GM18499 (cell line): ENCODE measurements around the gene EGLN1.
"Not testable (repeated sequence)": the region's sequence is repeated elsewhere in the genome, so short reads cannot be mapped to it uniquely, and the experiment has no call there.

Experiments used
- ATAC-seq: cut with Tn5 transposase; IDR thresholded peaks from one replicate; pipeline ENCODE4 v1.9.1; 2021; ENCODE audit warnings: moderate number of reproducible peaks; ENCODE audit not compliant: insufficient read depth, unreplicated experiment

The EGLN1 gene

DNA sequence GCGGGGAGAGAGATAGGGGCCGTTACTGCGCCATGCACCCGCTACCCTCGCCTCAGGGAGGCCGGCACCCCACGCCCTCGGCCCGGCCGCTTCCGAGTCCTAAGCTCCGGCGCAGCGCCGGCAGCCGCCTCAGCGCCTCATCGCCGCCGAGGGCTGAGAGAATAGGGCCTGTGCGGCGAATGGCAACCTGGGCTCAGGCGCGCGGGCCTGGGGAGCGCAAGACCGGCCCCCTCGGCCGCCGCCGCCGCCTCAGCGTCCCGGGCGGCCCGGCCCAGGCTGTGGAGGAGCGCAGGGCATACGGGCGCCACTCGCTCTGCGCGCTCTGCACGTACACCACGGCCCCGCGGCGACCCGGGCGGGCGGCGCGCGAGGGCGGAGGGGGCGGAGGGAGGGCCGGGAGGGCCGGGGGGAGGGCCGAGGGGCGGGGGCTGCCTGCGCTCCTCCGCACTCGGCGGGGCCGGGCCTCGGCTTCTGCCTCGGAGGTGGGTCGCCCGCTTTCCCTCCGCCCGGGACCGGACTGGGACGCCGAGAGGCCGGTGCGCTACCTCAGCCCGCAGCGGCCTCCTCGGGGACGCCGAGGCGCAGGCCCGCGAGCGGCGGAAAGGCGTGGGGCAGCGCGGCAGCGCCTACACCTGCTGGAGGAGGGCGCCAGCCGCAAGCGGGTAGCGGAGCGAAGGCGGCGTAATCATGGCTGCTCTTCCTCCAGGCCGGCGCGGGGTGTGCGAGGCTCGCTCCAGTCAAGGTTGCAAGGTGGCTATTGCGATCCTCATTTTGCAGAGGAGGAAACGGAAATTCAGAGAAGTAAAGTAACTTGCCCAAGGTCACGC, at the start of gene EGLN1:
Gene EGLN1 (minus strand): TSS at position 317 of the 827 bp plus-strand sequence. CDS start 399 bp downstream, outside the sequence.
- ATAC-seq = peak; percentile 52

DNA sequence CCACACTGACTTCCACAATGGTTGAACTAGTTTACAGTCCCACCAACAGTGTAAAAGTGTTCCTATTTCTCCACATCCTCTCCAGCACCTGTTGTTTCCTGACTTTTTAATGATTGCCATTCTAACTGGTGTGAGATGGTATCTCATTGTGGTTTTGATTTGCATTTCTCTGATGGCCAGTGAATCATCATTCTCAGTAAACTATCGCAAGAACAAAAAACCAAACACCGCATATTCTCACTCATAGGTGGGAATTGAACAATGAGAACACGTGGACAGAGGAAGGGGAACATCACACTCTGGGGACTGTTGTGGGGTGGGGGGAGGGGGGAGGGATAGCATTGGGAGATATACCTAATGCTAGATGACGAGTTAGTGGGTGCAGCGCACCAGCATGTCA, 49.4 kb upstream of the EGLN1 start:
- ATAC-seq = not testable (repeated sequence)

DNA sequence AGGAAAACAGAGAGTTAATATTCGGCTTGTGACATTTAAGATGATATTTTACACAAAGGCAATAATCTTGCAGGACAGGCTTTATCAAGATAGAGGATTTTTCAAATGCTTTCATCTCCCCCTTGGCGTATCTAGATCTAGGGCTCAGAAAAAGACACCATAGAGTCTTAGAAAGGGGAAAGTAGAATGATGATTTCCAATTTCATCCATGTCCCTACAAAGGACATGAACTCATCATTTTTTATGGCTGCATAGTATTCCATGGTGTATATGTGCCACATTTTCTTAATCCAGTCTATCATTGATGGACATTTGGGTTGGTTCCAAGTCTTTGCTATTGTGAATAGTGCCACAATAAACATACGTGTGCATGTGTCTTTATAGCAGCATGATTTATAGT, 48.9 kb upstream of the EGLN1 start:
- not testable (repeated sequence) for ATAC-seq

DNA sequence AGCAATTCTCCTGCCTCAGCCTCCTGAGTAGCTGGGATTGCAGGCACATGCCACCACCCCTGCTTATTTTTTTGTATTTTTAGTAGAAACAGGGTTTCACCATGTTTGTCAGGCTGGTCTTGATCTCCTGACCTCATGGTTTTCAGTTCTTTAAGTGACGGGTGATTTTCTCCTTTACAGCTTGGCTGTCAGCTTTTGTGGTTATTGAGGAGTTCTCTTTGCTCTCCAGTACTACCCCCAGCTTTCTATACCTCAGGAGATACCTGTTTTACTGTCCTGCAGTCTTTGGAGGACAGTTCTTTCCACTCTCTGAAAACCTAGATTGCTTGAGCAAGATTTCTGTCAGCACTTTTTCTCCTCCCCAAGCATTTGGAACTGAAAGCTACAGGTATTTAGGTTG, 45.9 kb upstream of the EGLN1 start:
- ATAC-seq = no peak

DNA sequence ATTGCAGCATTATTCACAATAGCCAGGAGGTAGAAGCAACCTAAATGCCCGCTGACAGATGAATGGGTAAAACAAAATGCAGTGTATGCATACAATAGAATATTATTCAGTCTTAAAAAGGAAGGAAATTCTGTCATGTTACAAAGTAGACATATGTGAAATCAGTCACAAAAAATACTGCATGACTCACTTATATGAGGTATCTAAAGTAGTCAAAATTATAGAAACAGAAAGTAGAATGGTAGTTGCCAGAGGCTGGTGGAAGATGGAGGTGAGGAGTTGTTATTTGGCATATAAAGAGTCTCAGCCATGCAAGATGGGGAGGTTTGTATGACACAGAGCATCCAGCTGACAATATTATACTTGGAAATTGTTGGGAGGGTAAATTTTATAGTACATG, 43.0 kb upstream of the EGLN1 start:
- peak; percentile 43 for ATAC-seq

DNA sequence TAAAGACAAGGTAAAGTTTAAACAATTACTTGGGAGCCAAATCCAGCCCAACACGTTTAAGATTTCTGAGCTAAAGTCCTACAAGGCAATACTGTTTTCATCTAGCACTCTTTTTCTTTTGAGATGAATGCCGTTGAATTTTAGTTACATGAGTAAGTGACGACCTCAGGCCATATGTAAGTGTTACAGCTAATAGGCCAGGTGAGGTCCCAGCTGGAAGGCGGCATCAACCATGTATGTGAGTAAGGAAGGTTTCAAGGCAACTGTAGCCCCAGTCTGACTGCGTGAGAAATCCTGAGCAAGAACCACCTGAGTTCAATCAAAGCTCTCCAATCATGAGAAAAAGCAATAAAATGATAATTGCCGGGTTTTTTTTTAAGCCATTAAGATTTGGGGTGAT, 41.5 kb upstream of the EGLN1 start:
- ATAC-seq = no peak

DNA sequence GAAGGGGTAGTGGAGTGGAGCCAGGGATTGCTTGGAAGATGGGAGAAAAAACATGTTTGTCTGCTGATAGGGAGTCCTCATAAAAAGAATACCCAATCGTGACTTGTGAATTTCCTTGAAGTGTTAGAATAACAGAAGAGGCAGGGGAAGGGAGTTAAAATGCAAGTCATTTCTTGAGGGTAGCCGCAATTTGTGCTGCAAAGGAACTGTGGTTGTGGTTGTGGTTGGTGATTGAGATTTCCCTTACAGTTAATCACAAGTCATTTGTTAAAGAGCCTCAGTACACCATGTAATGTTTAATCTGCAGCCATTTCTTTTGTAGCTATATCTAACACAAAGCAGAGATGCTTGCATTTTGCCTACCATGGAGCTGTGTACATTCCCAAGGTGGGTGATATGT, 38.5 kb upstream of the EGLN1 start:
- peak; percentile 51 for ATAC-seq

DNA sequence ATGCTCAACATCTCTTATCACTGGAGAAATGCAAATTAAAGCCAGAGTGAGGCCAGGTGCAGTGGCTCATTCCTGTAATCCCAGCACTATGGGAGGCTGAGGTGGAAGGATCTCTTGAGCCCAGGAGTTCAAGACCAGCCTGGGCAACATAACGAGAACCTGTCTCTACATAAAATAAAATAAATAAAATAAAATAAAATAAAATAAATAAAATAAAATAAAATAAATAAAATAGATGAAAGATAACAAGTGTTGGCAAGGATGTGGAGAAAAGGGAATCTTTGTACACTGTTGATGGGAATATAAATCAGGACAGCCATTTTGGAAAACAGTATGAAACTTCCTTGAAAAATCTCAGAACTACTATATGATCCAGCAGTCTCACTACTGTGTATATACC, 37.4 kb upstream of the EGLN1 start:
- not testable (repeated sequence) for ATAC-seq

DNA sequence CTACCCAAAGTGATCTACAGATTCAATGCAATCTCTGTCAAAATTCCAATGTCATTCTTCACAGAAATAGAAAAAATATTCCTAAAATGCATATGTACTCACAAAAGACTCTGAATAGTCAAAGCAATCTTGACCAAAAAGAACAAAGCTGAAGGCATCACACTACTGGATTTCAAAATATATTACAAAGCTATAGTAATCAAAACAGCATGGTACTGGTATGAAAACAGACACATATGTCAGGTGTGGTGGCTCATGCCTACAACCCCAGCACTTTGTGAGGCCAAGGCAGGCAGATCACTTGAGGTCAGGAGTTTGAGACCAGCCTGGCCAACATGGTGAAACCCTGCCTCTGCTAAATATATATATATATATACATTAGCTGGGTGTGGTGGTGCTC, 35.9 kb upstream of the EGLN1 start:
- not testable (repeated sequence) for ATAC-seq

DNA sequence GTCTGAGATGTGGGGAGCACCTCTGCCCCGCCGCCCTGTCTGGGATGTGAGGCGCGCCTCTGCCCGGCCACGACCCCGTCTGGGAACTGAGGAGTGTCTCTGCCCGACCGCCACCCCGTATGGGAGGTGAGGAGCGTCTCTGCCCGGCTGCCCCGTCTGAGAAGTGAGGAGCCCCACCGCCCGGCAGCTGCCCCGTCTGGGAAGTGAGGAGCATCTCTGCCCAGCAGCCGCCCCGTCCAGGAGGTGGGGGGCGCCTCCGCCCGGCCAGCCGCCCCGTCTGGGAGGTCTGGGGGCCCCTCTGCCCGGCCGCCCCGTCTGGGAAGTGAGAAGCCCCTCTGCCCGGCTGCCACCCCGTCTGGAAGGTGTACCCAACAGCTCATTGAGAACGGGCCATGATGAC, 32.0 kb upstream of the EGLN1 start:
- ATAC-seq = not testable (repeated sequence)

DNA sequence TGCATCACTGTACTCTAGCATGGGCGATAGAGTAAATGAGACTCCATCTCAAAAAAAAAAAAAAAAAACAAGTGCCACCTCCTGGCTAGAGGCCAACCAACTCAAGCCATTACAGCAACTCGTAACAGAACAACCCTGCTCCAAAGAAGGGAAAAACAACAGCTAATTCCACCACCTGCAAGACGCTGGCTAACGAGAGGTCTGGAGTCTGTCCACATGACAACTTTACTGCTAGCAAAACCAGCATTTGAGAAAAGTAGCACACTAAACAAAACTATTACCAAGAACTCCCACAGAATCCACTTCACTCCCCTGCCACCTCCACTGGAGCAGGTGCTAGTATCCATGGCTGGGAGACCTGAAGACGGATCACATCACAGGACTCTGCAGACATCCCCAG, 24.1 kb upstream of the EGLN1 start:
- ATAC-seq = no peak

DNA sequence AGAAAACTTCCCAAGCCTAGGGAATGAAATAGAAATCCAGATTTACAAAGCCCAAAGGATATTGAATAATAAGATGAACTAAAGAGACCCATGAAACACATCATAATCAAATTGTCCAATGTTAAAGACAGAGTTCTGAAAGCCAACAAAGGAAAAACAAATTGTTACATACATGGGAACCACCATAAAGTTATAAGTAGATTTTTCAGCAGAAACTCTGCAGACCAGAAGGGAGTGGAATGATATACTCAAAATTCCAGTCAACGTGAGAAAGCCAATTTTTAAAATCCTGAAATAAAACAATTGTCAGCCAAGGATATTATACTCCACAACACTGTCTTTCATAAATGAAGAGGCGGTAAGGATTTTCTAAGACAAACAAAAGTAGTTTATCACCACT, 22.0 kb upstream of the EGLN1 start:
- no peak for ATAC-seq

DNA sequence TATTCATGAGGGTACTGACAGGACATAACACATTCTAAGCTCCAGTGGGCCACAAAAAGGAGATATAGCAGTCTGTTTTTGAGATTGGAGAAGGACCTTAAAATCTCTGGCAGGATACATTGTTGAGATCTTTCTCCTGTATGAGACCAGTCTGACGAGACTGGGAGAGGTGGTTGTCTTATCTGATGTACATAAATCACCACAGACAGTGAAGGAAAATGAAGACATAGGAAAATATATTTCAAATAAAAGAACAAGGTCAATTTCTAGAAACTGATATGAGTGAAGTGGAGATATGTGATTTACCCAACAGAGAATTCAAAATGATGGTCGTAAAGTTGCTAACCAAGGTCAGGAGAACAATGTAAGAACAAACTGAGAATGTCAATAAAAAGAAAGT, 21.3 kb upstream of the EGLN1 start:
- no peak for ATAC-seq

DNA sequence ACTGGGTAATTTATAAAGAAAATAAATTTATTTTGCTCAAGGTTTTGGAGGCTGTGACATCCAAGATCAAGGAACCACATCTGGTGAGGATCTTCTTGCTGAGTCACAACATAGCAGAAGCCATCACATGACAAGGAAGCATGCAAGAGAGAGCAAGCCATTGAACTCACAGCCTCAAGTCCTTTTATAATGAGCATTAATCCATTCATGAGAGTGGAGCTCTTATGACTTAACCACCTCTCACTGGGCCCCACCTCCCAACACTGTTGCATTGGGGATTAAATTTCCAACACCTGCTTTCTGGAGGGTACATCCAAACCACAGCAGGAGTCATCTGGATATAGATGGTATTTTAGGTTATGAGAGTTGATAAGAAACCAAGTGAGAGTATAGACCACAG, 20.6 kb upstream of the EGLN1 start:
- no peak for ATAC-seq

DNA sequence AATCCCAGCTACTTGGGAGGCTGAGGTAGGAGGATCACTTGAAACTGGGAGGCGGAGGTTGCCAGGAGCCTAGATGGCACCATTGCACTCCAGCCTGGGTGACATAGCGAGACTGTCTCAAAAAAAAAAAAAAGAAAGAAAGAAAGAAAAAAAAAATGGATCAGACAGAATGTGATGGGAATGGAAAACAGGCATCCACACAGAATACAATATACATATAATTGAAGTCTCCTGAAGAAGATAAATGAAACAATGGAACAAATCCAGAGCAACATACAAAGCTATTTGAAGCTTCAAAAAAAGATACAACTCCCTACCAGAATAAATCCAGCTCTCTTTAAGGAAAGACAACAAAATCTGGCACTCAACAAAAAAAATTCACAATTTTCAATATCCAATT, 10.9 kb upstream of the EGLN1 start:
- no peak for ATAC-seq

DNA sequence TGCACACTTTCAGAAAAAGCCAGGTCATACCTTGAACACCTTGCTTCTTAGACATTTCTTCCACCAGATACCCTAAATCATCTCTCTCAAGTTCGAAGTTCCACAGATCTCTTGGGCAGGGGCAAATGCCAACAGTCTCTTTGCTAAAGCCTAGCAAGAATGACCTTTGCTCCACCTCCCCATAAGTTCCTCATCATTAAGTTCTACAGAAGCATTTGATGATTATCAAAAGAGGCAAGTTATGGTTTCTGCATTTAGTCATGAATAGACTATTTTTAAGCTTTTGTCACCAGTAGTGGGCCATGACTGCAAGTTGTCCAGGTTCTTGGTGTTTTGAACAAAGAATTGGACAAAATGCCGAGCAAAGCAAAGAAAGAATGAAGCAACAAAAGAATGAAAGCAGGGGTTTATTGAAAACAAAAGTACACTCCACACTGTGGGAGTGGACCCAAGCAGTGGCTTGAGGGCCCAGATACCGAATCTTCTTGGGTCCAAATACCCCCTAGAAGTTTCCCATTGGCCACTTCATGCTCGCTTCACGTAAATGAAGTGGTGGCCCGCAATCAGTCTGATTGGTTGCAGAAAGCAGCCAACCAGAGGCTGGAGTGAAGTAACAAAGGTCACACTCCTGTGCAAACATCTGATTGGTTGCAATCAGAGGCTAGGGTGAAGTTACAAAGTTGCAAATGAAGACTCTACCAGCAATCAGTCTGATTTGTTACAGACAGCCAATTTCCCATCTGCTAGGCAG, 9.8 kb upstream of the EGLN1 start:
- no peak for ATAC-seq

DNA sequence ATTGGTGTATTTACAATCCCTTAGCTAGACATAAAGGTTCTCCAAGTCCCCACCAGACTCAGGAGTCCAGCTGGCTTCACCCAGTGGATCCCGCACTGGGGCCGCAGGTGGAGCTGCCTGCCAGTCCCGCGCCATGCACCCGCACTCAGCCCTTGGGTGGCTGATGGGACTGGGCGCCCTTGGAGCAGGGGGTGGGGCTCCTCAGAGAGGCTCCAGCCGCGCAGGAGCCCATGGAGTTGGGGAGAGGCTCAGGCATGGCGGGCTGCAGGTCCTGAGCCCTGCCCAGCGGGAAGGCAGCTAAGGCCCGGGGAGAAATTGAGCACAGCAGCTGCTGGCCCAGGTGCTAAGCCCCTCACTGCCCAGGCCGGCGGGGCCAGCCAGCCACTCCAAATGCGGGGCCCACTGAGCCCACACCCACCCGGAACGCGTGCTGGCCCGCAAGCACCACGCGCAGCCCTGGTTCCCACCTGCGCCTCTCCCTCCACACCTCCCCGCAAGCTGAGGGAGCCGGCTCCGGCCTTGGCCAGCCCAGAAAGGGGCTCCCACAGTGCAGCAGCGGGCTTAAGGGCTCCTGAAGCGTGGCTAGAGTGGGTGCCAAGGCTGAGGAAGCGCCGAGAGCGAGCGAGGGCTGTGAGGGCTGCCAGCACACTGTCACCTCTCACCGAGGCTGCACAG, 8.7 kb upstream of the EGLN1 start:
- not testable (repeated sequence) for ATAC-seq

DNA sequence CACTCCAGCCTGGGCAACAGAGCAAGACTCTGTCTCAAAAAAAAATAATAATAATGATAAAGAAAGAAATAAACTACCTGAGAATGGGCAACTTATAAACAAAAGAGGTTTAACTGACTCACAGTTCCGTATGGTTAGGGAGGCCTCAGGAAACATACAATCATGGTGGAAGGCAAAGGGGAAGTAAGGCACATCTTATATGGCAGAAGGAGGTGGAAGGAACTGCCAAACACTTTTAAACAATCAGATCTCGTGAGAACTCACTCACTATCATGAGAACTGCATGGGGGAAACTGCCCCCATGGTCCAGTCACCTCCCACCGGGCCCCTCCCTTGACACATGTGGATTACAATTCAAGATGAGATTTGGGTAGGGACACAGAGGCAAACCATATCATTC, 6.3 kb upstream of the EGLN1 start:
- no peak for ATAC-seq

DNA sequence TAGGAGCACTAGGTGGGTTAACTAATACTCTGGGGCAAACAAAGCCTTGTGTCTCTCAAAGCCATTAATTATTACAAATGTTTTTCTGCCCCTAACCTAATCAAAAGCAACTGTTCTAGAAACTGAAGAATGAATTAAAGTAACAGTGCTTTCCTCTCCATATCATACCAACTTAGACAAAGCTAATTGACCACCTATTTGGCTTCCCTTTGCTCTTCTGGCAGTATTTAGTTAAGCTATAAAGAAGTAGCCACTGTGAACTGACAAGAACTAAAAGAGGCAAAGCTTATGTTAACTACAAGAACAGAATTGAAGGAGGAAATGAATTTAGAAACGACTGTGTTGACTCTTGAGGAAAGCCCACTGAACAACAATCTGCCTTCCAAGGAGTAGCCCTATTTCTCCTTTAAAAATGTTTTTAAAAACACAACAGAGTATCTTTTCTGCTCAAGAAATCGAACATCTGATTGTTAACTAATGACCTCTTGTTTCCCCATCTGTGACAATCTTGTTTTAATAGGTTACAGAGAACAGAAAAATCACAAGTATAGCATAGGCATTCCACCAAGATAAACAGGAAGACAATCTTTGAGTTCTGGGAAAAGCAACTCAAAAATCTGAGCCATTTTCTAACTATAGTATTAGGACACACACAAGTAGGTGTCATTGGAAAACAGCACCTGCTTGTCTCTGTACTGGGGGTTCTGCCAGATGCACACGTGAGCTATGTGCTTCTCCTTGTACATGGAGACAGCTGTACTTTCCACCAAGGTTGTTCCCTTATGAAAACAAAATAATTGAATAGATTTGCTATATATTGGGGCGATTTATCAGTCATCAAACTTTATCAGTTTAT, 3.1 kb upstream of the EGLN1 start:
- ATAC-seq = no peak

DNA sequence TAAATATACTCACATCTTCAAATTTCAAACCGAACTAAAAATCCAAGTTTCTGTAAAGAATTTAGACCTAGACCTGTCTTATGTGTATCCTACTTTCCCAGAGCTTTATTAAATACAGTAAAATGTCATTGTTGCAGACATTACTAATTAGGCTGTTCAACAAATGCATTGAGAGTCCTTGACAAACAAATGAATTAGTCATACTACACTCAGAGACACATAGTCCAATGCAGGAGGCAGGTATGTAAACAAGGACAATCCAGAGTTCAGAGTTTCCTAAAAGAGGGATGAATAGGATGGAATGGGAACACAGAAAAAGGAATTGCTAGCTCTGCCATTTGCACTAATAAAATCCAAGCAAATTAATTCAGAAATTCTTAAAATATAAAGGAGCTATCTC, 1.6 kb upstream of the EGLN1 start:
- no peak for ATAC-seq
